ENCODE results near the gene CPT1A.

DNA sequence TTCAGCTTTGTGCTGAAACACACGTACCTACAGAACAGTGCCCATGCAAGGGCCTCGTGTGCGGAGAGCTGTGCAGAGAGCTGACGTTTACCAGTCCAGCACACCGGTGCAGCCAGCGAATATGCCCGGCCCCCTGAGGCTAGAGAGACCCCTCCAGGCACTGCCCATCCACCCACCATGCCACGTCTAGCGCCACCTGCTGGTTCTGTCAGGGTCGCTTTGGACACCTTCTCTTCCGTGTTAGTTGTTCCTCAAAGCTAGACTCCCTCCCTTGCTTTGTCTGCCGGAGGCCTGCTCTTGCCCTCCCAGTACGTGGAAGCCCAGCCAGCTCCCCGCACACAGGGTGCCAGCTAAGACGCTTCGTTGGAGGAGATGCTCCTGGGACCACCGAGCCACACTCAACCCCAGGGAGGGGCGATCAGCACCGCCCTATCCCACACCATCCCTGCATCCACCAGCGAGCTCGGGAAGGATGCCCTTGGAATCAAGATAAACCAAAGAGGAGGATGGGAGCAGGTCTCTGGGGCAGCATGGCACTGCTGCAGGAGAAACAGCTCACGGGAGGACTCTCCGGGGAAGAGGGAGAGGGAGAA lies 43.4 kb downstream of the CPT1A start:
- TF ChIP-seq, protein P1, sequence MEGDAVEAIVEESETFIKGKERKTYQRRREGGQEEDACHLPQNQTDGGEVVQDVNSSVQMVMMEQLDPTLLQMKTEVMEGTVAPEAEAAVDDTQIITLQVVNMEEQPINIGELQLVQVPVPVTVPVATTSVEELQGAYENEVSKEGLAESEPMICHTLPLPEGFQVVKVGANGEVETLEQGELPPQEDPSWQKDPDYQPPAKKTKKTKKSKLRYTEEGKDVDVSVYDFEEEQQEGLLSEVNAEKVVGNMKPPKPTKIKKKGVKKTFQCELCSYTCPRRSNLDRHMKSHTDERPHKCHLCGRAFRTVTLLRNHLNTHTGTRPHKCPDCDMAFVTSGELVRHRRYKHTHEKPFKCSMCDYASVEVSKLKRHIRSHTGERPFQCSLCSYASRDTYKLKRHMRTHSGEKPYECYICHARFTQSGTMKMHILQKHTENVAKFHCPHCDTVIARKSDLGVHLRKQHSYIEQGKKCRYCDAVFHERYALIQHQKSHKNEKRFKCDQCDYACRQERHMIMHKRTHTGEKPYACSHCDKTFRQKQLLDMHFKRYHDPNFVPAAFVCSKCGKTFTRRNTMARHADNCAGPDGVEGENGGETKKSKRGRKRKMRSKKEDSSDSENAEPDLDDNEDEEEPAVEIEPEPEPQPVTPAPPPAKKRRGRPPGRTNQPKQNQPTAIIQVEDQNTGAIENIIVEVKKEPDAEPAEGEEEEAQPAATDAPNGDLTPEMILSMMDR (conservative IDR thresholded peaks at IDR 0.05), result peak; percentile 84
- no peak for TF ChIP-seq EZH2 (IDR thresholded peaks at IDR 0.05; ENCODE audit: low read depth)

Measured in PC-9 (cell line).